T-helper 17 cell (primary cell): ENCODE measurements around the gene CROT. TPM values are rescaled to one million over a fixed set of nuclear protein-coding genes. Genes with fewer than 3 reads are reported as not detected.
A peak's percentile ranks its signal among the peaks of the same experiment; 100 is the strongest.

Experiments
- ATAC-seq: fragments of 150-1000 bp; cut with Tn5 transposase; 2 replicates; pipeline ENCODE4 v1.10.0; 2021; ENCODE audit warnings: mild to moderate bottlenecking, moderate library complexity
- DNase-seq, 3 donors: peaks; one replicate each; pipeline versions ENCODE4 v3.0.0 to v3.0.0-alpha.2; 2020 to 2021
- H3K9me3 ChIP-seq: one replicate; pipeline ENCODE4 v1.7.0; 2013; ENCODE audit warnings: low read length, mild to moderate bottlenecking; ENCODE audit not compliant: control insufficient read depth, poor library complexity, severe bottlenecking
- H3K27ac Mint-ChIP-seq: one replicate; pipeline ENCODE4 v1.8.0; 2022; ENCODE audit warnings: mild to moderate bottlenecking, moderate library complexity, mixed read lengths
- H3K27me3 Mint-ChIP-seq: one replicate; pipeline ENCODE4 v1.8.0; 2022; ENCODE audit warnings: mixed read lengths
- H3K36me3 Mint-ChIP-seq: one replicate; pipeline ENCODE4 v1.8.0; 2022; ENCODE audit warnings: low read depth, mixed read lengths
- H3K4me1 Mint-ChIP-seq: one replicate; pipeline ENCODE4 v1.8.0; 2022; ENCODE audit warnings: mild to moderate bottlenecking, mixed read lengths
- H3K4me3 Mint-ChIP-seq: one replicate; pipeline ENCODE4 v1.8.0; 2022; ENCODE audit warnings: mild to moderate bottlenecking, moderate library complexity, mixed read lengths
- total RNA-seq, 4 donors: library from RNA in 2 of 4; stranded (reverse) in 2 of 4; gene quantifications; one replicate each; pipeline ENCODE4 v1.2.3 and lab custom pipeline; 2022 to 2026

The CROT gene
- total RNA-seq, 2 donors from 2014 or later: 9.3 to 14.8 TPM

GRCh38 chr7:87354749-87355148 lies 9.3 kb downstream of the CROT start:
- Mint-ChIP-seq H3K36me3 (peaks cover 8% of the 10 kb centered on the region), H3K4me1 (no peaks in the 10 kb centered on the region), H3K27ac (no peak overlapping the region), H3K27me3 (no peaks in the 10 kb centered on the region), H3K4me3 (no peak overlapping the region)
- DNase-seq (no peak), ATAC-seq (no peak)
- H3K9me3 ChIP-seq: no peaks in the 10 kb centered on the region

GRCh38 chr7:87356448-87356847 lies 11.0 kb downstream of the CROT start:
- DNase-seq: no peak
- Mint-ChIP-seq H3K36me3 (peaks cover 7% of the 10 kb centered on the region), H3K27ac (no peak overlapping the region), H3K4me3 (no peak overlapping the region), H3K4me1 (no peaks in the 10 kb centered on the region), H3K27me3 (no peaks in the 10 kb centered on the region)
- no peak for ATAC-seq
- H3K9me3 ChIP-seq: no peaks in the 10 kb centered on the region

GRCh38 chr7:87359366-87359765 lies 13.9 kb downstream of the CROT start:
- H3K9me3 ChIP-seq: no peaks in the 10 kb centered on the region
- Mint-ChIP-seq H3K4me1 (no peaks in the 10 kb centered on the region), H3K27me3 (no peaks in the 10 kb centered on the region), H3K4me3 (no peak overlapping the region), H3K27ac (no peak overlapping the region), H3K36me3 (peaks cover 3% of the 10 kb centered on the region)
- ATAC-seq (no peak), DNase-seq (no peak)

- no peaks in the 10 kb centered on the region for H3K27me3 Mint-ChIP-seq
Measured at GRCh38 chr7:87361320-87361719, 15.9 kb downstream of the CROT start.

GRCh38 chr7:87363342-87363741 lies 17.9 kb downstream of the CROT start:
- H3K4me3 Mint-ChIP-seq: no peak overlapping the region
- H3K9me3 ChIP-seq: no peaks in the 10 kb centered on the region
- no peak for DNase-seq
- no peak overlapping the region for H3K27ac Mint-ChIP-seq
- no peaks in the 10 kb centered on the region for H3K4me1 Mint-ChIP-seq
- H3K27me3 Mint-ChIP-seq: no peaks in the 10 kb centered on the region
- ATAC-seq: no peak
- peaks cover 3% of the 10 kb centered on the region for H3K36me3 Mint-ChIP-seq

More at GRCh38 chr7:87361320-87361719, 15.9 kb downstream of the CROT start:
- ATAC-seq (no peak), DNase-seq (no peak)
- Mint-ChIP-seq H3K36me3 (peaks cover 3% of the 10 kb centered on the region), H3K4me1 (no peaks in the 10 kb centered on the region), H3K27ac (no peak overlapping the region), H3K4me3 (no peak overlapping the region)
- H3K9me3 ChIP-seq: no peaks in the 10 kb centered on the region

GRCh38 chr7:87364246-87364645 lies 18.8 kb downstream of the CROT start:
- ATAC-seq (no peak), DNase-seq (no peak)
- H3K27ac Mint-ChIP-seq: no peak overlapping the region
- H3K9me3 ChIP-seq: no peaks in the 10 kb centered on the region
- H3K4me1 Mint-ChIP-seq: no peaks in the 10 kb centered on the region
- no peaks in the 10 kb centered on the region for H3K36me3 Mint-ChIP-seq
- no peaks in the 10 kb centered on the region for H3K27me3 Mint-ChIP-seq
- no peak overlapping the region for H3K4me3 Mint-ChIP-seq

GRCh38 chr7:87369216-87369615 lies 23.8 kb downstream of the CROT start:
- no peaks in the 10 kb centered on the region for H3K27me3 Mint-ChIP-seq
- peaks cover 3% of the 10 kb centered on the region for H3K36me3 Mint-ChIP-seq
- peaks cover 2% of the 10 kb centered on the region for H3K4me1 Mint-ChIP-seq
- DNase-seq (no peak), ATAC-seq (peak; percentile 88)
- H3K9me3 ChIP-seq: no peaks in the 10 kb centered on the region
- H3K27ac Mint-ChIP-seq: no peak overlapping the region
- no peak overlapping the region for H3K4me3 Mint-ChIP-seq

- ATAC-seq (no peak), DNase-seq (no peak)
- Mint-ChIP-seq H3K36me3 (peaks cover 3% of the 10 kb centered on the region), H3K27ac (no peak overlapping the region), H3K4me3 (no peak overlapping the region), H3K4me1 (peaks cover 2% of the 10 kb centered on the region), H3K27me3 (no peaks in the 10 kb centered on the region)
- H3K9me3 ChIP-seq: no peaks in the 10 kb centered on the region
Measured at GRCh38 chr7:87370660-87371180, 25.3 kb downstream of the CROT start.

- peaks cover 3% of the 10 kb centered on the region for H3K4me1 Mint-ChIP-seq
- H3K9me3 ChIP-seq: no peaks in the 10 kb centered on the region
- ATAC-seq (no peak), DNase-seq (no peak)
- peaks cover 7% of the 10 kb centered on the region for H3K36me3 Mint-ChIP-seq
- H3K4me3 Mint-ChIP-seq: no peak overlapping the region
- H3K27ac Mint-ChIP-seq: no peak overlapping the region
- H3K27me3 Mint-ChIP-seq: no peaks in the 10 kb centered on the region
Measured at GRCh38 chr7:87375662-87376435, 30.4 kb downstream of the CROT start.

- no peak overlapping the region for H3K4me3 Mint-ChIP-seq
- H3K9me3 ChIP-seq: no peaks in the 10 kb centered on the region
- no peak for ATAC-seq
- no peaks in the 10 kb centered on the region for H3K27me3 Mint-ChIP-seq
- H3K27ac Mint-ChIP-seq: no peak overlapping the region
- peaks cover 18% of the 10 kb centered on the region for H3K36me3 Mint-ChIP-seq
- no peak for DNase-seq
- peaks cover 3% of the 10 kb centered on the region for H3K4me1 Mint-ChIP-seq
Measured at GRCh38 chr7:87380905-87381304, 35.4 kb downstream of the CROT start.

GRCh38 chr7:87391020-87391701 lies 45.7 kb downstream of the CROT start:
- DNase-seq (no peak), ATAC-seq (no peak)
- peaks cover 10% of the 10 kb centered on the region for H3K4me1 Mint-ChIP-seq
- no peaks in the 10 kb centered on the region for H3K27me3 Mint-ChIP-seq
- no peaks in the 10 kb centered on the region for H3K9me3 ChIP-seq
- H3K4me3 Mint-ChIP-seq: no peak overlapping the region
- no peak overlapping the region for H3K27ac Mint-ChIP-seq
- H3K36me3 Mint-ChIP-seq: peaks cover 13% of the 10 kb centered on the region

GRCh38 chr7:87395442-87396020 lies 50.1 kb downstream of the CROT start:
- Mint-ChIP-seq H3K27me3 (no peaks in the 10 kb centered on the region), H3K4me3 (no peak overlapping the region), H3K4me1 (peaks cover 10% of the 10 kb centered on the region), H3K36me3 (peaks cover 10% of the 10 kb centered on the region), H3K27ac (no peak overlapping the region)
- H3K9me3 ChIP-seq: no peaks in the 10 kb centered on the region
- no peak for ATAC-seq
- no peak for DNase-seq

- no peaks in the 10 kb centered on the region for H3K27me3 Mint-ChIP-seq
- peaks cover 4% of the 10 kb centered on the region for H3K4me1 Mint-ChIP-seq
- no peaks in the 10 kb centered on the region for H3K9me3 ChIP-seq
- H3K4me3 Mint-ChIP-seq: no peak overlapping the region
- peaks cover 11% of the 10 kb centered on the region for H3K36me3 Mint-ChIP-seq
- ATAC-seq: no peak
- DNase-seq: no peak
- no peak overlapping the region for H3K27ac Mint-ChIP-seq
Measured at GRCh38 chr7:87398446-87398845, 53.0 kb downstream of the CROT start.
